PFSK-1 (cell line): ENCODE data around the gene GUSB.

Experiments
- FOXP2 ChIP-seq: optimal IDR thresholded peaks from 2 replicates; pipeline ENCODE3; 2011; ENCODE audit warnings: borderline replicate concordance, control low read depth, inconsistent platforms; ENCODE audit not compliant: insufficient read depth; ENCODE audit errors: extremely low read length, extremely low read depth
- POLR2AphosphoS5 ChIP-seq: IDR thresholded peaks from 2 replicates; pipeline ENCODE4 v1.6.1; 2012; ENCODE audit warnings: low read depth, mild to moderate bottlenecking, control low read depth, low read length, moderate library complexity
- TF ChIP-seq, protein P1 (sequence below), 2 experiments: IDR thresholded peaks; 2 replicates each; pipeline versions ENCODE4 v1.6.1 to v1.8.0; 2011 to 2012; ENCODE audit warnings: low read depth in 2 of 2, low read length in 2 of 2, control low read depth in 1 of 2, inconsistent platforms in 1 of 2, mild to moderate bottlenecking in 1 of 2, moderate library complexity in 1 of 2; ENCODE audit not compliant: insufficient read depth in 1 of 2

DNA sequence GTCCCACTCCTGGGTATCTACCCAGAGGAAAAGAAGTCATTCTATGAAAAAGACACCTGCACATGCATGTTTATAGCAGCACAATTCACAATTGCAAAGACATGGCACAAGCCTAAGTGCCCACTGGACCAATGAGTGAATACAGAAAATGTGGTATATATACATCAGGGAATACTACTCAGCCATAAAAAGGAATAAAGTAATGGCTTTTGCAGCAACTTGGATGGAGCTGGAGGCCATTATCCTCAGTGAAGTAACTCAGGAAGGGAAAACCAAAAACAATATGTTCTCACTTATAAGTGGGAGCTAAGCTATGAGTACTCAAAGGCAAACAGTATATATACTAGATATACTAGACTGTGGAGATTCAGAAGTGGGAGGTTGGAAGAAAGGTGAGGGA lies 55.4 kb downstream of the GUSB start:
- TF ChIP-seq FOXP2 = no peak
- TF ChIP-seq POLR2AphosphoS5 = no peak
- TF ChIP-seq, protein P1, sequence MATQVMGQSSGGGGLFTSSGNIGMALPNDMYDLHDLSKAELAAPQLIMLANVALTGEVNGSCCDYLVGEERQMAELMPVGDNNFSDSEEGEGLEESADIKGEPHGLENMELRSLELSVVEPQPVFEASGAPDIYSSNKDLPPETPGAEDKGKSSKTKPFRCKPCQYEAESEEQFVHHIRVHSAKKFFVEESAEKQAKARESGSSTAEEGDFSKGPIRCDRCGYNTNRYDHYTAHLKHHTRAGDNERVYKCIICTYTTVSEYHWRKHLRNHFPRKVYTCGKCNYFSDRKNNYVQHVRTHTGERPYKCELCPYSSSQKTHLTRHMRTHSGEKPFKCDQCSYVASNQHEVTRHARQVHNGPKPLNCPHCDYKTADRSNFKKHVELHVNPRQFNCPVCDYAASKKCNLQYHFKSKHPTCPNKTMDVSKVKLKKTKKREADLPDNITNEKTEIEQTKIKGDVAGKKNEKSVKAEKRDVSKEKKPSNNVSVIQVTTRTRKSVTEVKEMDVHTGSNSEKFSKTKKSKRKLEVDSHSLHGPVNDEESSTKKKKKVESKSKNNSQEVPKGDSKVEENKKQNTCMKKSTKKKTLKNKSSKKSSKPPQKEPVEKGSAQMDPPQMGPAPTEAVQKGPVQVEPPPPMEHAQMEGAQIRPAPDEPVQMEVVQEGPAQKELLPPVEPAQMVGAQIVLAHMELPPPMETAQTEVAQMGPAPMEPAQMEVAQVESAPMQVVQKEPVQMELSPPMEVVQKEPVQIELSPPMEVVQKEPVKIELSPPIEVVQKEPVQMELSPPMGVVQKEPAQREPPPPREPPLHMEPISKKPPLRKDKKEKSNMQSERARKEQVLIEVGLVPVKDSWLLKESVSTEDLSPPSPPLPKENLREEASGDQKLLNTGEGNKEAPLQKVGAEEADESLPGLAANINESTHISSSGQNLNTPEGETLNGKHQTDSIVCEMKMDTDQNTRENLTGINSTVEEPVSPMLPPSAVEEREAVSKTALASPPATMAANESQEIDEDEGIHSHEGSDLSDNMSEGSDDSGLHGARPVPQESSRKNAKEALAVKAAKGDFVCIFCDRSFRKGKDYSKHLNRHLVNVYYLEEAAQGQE (IDR thresholded peaks at IDR 0.05; ENCODE audit: insufficient read depth in 1 of 2, low read depth in 2 of 2, low read length in 2 of 2) = no peak
